Gastroesophageal sphincter (tissue), 4 donors: Measurements from ENCODE around the gene DUSP10. TPM values are rescaled to one million over a fixed set of nuclear protein-coding genes. Genes with fewer than 3 reads are reported as not detected.

Experiments
- ATAC-seq: fragments of 150-250 bp; one replicate; pipeline ENCODE4 v1.9.1; 2016; ENCODE audit warnings: mild to moderate bottlenecking, moderate library complexity
- H3K27ac ChIP-seq, 4 donors: fragments of 200-600 bp; sonication (generic) in 3 of 4; 1 replicate in 3 of 4; 2 replicates in 1 of 4; pipeline ENCODE4 v1.5.1; 2016 to 2019
- H3K27me3 ChIP-seq: fragments of 200-600 bp; sonication (generic); one replicate; pipeline ENCODE4 v1.5.1; 2019
- H3K36me3 ChIP-seq, 2 donors: fragments of 200-600 bp; sonication (generic); one replicate each; pipeline ENCODE4 v1.5.1; 2019; ENCODE audit warnings: control low read depth in 1 of 2
- H3K4me1 ChIP-seq, 3 donors: fragments of 200-600 bp; sonication (generic); 1 replicate in 2 of 3; 2 replicates in 1 of 3; pipeline ENCODE4 v1.5.1; 2016 to 2019; ENCODE audit warnings: control low read depth in 2 of 3
- H3K4me3 ChIP-seq, 2 donors: fragments of 200-600 bp; sonication (generic); one replicate each; pipeline ENCODE4 v1.5.1; 2019; ENCODE audit warnings: mild to moderate bottlenecking in 1 of 2, moderate library complexity in 1 of 2
- H3K9me3 ChIP-seq, 3 donors: fragments of 200-600 bp; sonication (generic); one replicate each; pipeline ENCODE4 v1.5.1; 2017 to 2019; ENCODE audit warnings: control low read depth in 2 of 3
- EP300 ChIP-seq: sonication (generic); formaldehyde crosslinking; IDR thresholded peaks from one replicate; pipeline ENCODE4 v1.6.1; 2017; ENCODE audit warnings: antibody characterized with exemption, mild to moderate bottlenecking
- POLR2A ChIP-seq, 2 donors: fragments of 450-650 bp; IDR thresholded peaks; one replicate each; pipeline ENCODE4 v1.6.1; 2017; ENCODE audit warnings: antibody characterized with exemption in 2 of 2, mild to moderate bottlenecking in 2 of 2, moderate library complexity in 1 of 2
- POLR2AphosphoS5 ChIP-seq: sonication (generic); formaldehyde crosslinking; IDR thresholded peaks from one replicate; pipeline ENCODE4 v1.6.1; 2017; ENCODE audit warnings: antibody characterized with exemption
- WGBS, 2 donors: methylation state at CpG; one replicate each; pipeline ENCODE4 v1.1.5; 2018; ENCODE audit warnings: low coverage in 1 of 2; 5-methylcytosine and 5-hydroxymethylcytosine counted together
- total RNA-seq, 4 donors: library from RNA; depleted of rRNA; stranded (reverse); fragments of >200 nt; gene quantifications; one replicate each; pipeline ENCODE4 v1.1.0, GENCODE V29; 2016
- TF ChIP-seq, protein P1 (sequence below), 4 experiments: fragments of 200-600 bp in 2 of 4; fragments of 450-650 bp in 2 of 4; sonication (generic) in 1 of 4; IDR thresholded peaks; one replicate each; pipeline ENCODE4 v1.5.1; 2017 to 2019; ENCODE audit warnings: antibody characterized with exemption in 4 of 4, mild to moderate bottlenecking in 2 of 4, moderate library complexity in 2 of 4

The DUSP10 gene
- total RNA-seq, 4 donors from 2014 or later: 3.5 to 12.0 (median 5.3) TPM

DNA sequence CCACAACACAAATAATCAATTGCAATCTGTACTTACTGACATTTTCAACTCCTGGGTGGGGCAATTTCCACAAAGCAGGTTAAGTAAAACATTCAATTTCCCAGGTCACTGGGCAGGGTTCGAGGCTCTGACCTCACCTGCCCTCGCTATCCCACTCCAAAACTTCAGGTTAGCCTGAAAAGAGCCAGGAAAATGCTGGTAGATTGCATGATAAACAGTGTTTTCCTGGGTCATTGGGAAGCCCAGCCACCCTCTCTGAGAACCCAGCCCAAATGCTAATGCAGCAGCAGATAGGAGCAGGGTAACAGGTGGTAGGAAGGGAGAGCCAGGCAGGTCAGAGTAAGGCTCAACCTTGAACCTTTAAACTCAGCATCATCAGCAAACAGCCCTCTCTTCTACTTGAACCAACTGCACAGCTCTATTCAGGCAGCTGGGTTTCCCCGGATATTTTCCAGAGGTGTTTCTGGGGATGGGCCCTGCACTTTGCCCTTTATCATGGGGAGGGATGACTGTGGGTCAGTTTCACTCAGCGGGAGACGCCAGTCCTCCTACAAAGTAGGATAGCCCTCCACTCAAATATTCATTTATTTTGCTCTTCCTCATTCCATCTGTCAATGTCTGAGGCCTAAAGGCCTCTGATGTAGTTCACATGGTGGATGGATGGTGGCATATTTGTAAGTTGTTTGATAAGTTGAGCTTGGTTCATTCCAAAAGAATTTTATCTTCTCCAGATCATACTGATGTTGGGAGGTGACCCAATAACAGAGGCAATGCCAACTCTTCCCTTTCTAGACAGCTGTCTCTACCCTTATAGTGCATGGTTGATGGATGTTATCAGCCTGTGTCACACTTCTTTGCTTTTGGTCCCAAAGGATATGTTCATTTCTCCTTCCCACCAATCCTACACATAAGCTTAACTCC is 65.7 kb downstream of the DUSP10 start:
- no peak for TF ChIP-seq EP300
- no peak for TF ChIP-seq POLR2AphosphoS5
- TF ChIP-seq, protein P1, sequence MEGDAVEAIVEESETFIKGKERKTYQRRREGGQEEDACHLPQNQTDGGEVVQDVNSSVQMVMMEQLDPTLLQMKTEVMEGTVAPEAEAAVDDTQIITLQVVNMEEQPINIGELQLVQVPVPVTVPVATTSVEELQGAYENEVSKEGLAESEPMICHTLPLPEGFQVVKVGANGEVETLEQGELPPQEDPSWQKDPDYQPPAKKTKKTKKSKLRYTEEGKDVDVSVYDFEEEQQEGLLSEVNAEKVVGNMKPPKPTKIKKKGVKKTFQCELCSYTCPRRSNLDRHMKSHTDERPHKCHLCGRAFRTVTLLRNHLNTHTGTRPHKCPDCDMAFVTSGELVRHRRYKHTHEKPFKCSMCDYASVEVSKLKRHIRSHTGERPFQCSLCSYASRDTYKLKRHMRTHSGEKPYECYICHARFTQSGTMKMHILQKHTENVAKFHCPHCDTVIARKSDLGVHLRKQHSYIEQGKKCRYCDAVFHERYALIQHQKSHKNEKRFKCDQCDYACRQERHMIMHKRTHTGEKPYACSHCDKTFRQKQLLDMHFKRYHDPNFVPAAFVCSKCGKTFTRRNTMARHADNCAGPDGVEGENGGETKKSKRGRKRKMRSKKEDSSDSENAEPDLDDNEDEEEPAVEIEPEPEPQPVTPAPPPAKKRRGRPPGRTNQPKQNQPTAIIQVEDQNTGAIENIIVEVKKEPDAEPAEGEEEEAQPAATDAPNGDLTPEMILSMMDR (IDR thresholded peaks at IDR 0.05): no peak
- Histone ChIP-seq H3K4me3 (no peak overlapping the region), H3K36me3 (no peaks in the 10 kb centered on the region), H3K27me3 (no peaks in the 10 kb centered on the region), H3K4me1 (no peaks in the 10 kb centered on the region), H3K27ac (no peak overlapping the region), H3K9me3 (peaks cover 0 to 3% (median 0%) of the 10 kb centered on the region in 3 donors)
- ATAC-seq: no peak
- 90 to 100% methylated on average over 2 to 4 of the region's 5 CpGs for WGBS, 2 donors

- WGBS, 2 donors: 76 to 80% methylated on average over 3 of the region's 3 CpGs
- no peaks in the 10 kb centered on the region for H3K27me3 ChIP-seq
- H3K4me1 ChIP-seq: no peaks in the 10 kb centered on the region
- no peak overlapping the region for H3K4me3 ChIP-seq
- H3K36me3 ChIP-seq: no peaks in the 10 kb centered on the region
- H3K9me3 ChIP-seq: no peaks in the 10 kb centered on the region
- no peak for ATAC-seq
- TF ChIP-seq, protein P1 (IDR thresholded peaks at IDR 0.05): no peak
- H3K27ac ChIP-seq: no peak overlapping the region
Measured at GRCh38 chr1:221672965-221673364, 68.9 kb downstream of the DUSP10 start.

GRCh38 chr1:221672239-221672645 is 69.6 kb downstream of the DUSP10 start:
- Histone ChIP-seq H3K4me3 (no peak overlapping the region), H3K27ac (no peak overlapping the region), H3K36me3 (no peaks in the 10 kb centered on the region), H3K4me1 (no peaks in the 10 kb centered on the region), H3K9me3 (no peaks in the 10 kb centered on the region), H3K27me3 (no peaks in the 10 kb centered on the region)
- TF ChIP-seq, protein P1 (IDR thresholded peaks at IDR 0.05): no peak
- TF ChIP-seq POLR2A (IDR thresholded peaks at IDR 0.05) (no peak), POLR2AphosphoS5 (no peak), EP300 (no peak)
- WGBS, 2 donors: 46 to 71% methylated on average over 2 of the region's 2 CpGs
- no peak for ATAC-seq

DNA sequence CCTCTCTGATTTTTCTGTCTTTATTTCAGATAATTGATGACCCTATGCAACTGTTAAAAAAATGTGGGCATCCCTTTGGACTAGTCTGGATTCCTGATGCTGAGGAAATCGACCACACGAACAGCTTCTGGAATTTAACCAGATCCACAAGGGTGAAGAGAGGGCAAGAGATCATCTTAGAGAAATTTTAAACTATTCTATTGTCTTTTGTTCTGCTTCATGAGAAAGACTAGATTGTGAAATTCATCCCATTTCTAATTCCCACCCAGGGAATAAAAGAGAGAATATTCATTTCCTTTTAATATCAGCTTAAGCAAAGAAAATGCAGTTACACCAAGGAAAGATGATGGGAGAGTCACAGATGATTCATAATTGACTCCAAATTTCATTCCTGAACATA is 71.8 kb downstream of the DUSP10 start:
- Histone ChIP-seq H3K4me3 (no peak overlapping the region), H3K27me3 (no peaks in the 10 kb centered on the region), H3K9me3 (no peaks in the 10 kb centered on the region), H3K36me3 (no peaks in the 10 kb centered on the region), H3K4me1 (no peaks in the 10 kb centered on the region), H3K27ac (no peak overlapping the region)
- no peak for ATAC-seq
- TF ChIP-seq POLR2AphosphoS5: no peak
- TF ChIP-seq, protein P1 (IDR thresholded peaks at IDR 0.05): no peak
- no peak for TF ChIP-seq EP300
- TF ChIP-seq POLR2A (IDR thresholded peaks at IDR 0.05): no peak
- 54 to 94% methylated on average over 2 of the region's 2 CpGs for WGBS, 2 donors

- no peaks in the 10 kb centered on the region for H3K36me3 ChIP-seq
- H3K4me3 ChIP-seq: no peak overlapping the region
- no peak overlapping the region for H3K27ac ChIP-seq
- TF ChIP-seq POLR2A (IDR thresholded peaks at IDR 0.05): no peak
- no peak for TF ChIP-seq EP300
- TF ChIP-seq, protein P1 (IDR thresholded peaks at IDR 0.05): no peak
- no peak for TF ChIP-seq POLR2AphosphoS5
- H3K9me3 ChIP-seq: no peaks in the 10 kb centered on the region
- no peaks in the 10 kb centered on the region for H3K27me3 ChIP-seq
- H3K4me1 ChIP-seq: no peaks in the 10 kb centered on the region
- no peak for ATAC-seq
Measured at GRCh38 chr1:221669441-221669840, 72.4 kb downstream of the DUSP10 start.
